Activated CD4-positive, alpha-beta T cell treated with anti-CD3 and anti-CD28 coated beads, Interleukin-2, amount 50 U/mL, for 48 hours (primary cell): ENCODE data around the gene EPHB2.
A peak's percentile ranks its signal among the peaks of the same experiment; 100 is the strongest.

ENCODE experiments used
- DNase-seq, 2 experiments: peaks; one replicate each; pipeline ENCODE4 v3.0.0-alpha.2; 2020

EPHB2 gene

GRCh38 chr1:22865736-22866135, 155.1 kb downstream of the EPHB2 start:
- no peak for DNase-seq

- no peak for DNase-seq
Measured at GRCh38 chr1:22866868-22867267, 156.2 kb downstream of the EPHB2 start.

- no peak for DNase-seq
Measured at GRCh38 chr1:22868331-22868730, 157.7 kb downstream of the EPHB2 start.

- no peak for DNase-seq
Measured at GRCh38 chr1:22869325-22869724, 158.7 kb downstream of the EPHB2 start.

- no peak for DNase-seq
Measured at GRCh38 chr1:22870201-22870871, 159.7 kb downstream of the EPHB2 start.

- DNase-seq = no peak
Measured at GRCh38 chr1:22872981-22873664, 162.5 kb downstream of the EPHB2 start.

- no peak for DNase-seq
Measured at GRCh38 chr1:22874785-22875184, 164.1 kb downstream of the EPHB2 start.

GRCh38 chr1:22875241-22875640, 164.6 kb downstream of the EPHB2 start:
- DNase-seq = no peak

GRCh38 chr1:22875841-22876240, 165.2 kb downstream of the EPHB2 start:
- DNase-seq = no peak

- no peak for DNase-seq
Measured at GRCh38 chr1:22876359-22877111, 165.9 kb downstream of the EPHB2 start.

GRCh38 chr1:22877112-22877915, 166.7 kb downstream of the EPHB2 start:
- DNase-seq = no peak

- DNase-seq = no peak
Measured at GRCh38 chr1:22877980-22878379, 167.3 kb downstream of the EPHB2 start.

- no peak for DNase-seq
Measured at GRCh38 chr1:22878626-22879025, 168.0 kb downstream of the EPHB2 start.

- DNase-seq = no peak
Measured at GRCh38 chr1:22879445-22879844, 168.8 kb downstream of the EPHB2 start.

- no peak for DNase-seq
Measured at GRCh38 chr1:22880174-22880601, 169.5 kb downstream of the EPHB2 start.

GRCh38 chr1:22883406-22883805, 172.8 kb downstream of the EPHB2 start:
- no peak for DNase-seq

- DNase-seq = peak; percentile 13 to 14
Measured at GRCh38 chr1:22884806-22885530, 174.3 kb downstream of the EPHB2 start.

- no peak for DNase-seq
Measured at GRCh38 chr1:22886211-22886610, 175.6 kb downstream of the EPHB2 start.

GRCh38 chr1:22887491-22887890, 176.9 kb downstream of the EPHB2 start:
- DNase-seq = no peak

GRCh38 chr1:22888320-22889075, 177.9 kb downstream of the EPHB2 start:
- DNase-seq = no peak

GRCh38 chr1:22889213-22889827, 178.7 kb downstream of the EPHB2 start:
- peak in 1 of 2 experiments; percentile 6 for DNase-seq
